HCT116 (cell line): ENCODE data around the gene BRAT1. TPM values are rescaled to one million over a fixed set of nuclear protein-coding genes. Genes with fewer than 3 reads are reported as not detected.

ENCODE experiments used
- ATAC-seq: fragments of 200-7000 bp; cut with Tn5 transposase; 2 replicates; pipeline ENCODE4 v1.9.1; 2020; ENCODE audit warnings: mild to moderate bottlenecking, moderate library complexity
- BruUV-seq: library from RNA; stranded (reverse); fragments of 400-500 nt; replicated peaks from 2 replicates; lab custom pipeline; 2021; lab: Mats Ljungman, UMichigan
- CTCF ChIA-PET: fragments of 300-600 bp; sonication (Branson Sonifier 250); formaldehyde crosslinking; loops from one replicate; lab custom pipeline; 2021; ENCODE audit warnings: antibody characterized with exemption; lab: Charles Lee
- POLR2A ChIA-PET: fragments of 300-600, 350-600 bp; sonication (Branson Sonifier 250); formaldehyde crosslinking; loops from one replicate; lab custom pipeline; 2021; ENCODE audit warnings: antibody characterized with exemption; lab: Charles Lee
- RAD21 ChIA-PET, 2 experiments: fragments of 300-600 bp; sonication (Branson Sonifier 250); formaldehyde crosslinking; loops; one replicate each; lab custom pipeline; 2023; ENCODE audit warnings: low total read pairs in 2 of 2; ENCODE audit not compliant: uncharacterized antibody in 2 of 2, unreplicated experiment in 2 of 2, low non-redundant PET in 1 of 2; lab: Charles Lee
- DNase-seq: peaks from one replicate; pipeline ENCODE4 v3.0.0-alpha.2; 2010; ENCODE audit warnings: low read depth, low spot score
- H2AFZ ChIP-seq: fragments of 200-600 bp; shearing (Covaris generic), sonication (generic); 2 replicates; pipeline ENCODE4 v1.6.1; 2017; ENCODE audit warnings: low read depth, mixed run types, mixed read lengths, antibody characterized with exemption, low read length; ENCODE audit not compliant: poor library complexity, severe bottlenecking
- H3K27ac ChIP-seq: 2 replicates; pipeline ENCODE4 v1.5.1; 2012; ENCODE audit warnings: low read depth, low read length
- H3K27me3 ChIP-seq: fragments of 200-600 bp; sonication (generic); 2 replicates; pipeline ENCODE4 v1.6.1; 2016; ENCODE audit warnings: mixed run types, low read length, mixed read lengths; ENCODE audit not compliant: insufficient read depth
- H3K36me3 ChIP-seq, 2 experiments: fragments of 200-500 bp in 1 of 2; fragments of 200-600 bp in 1 of 2; sonication (Bioruptor generic) in 1 of 2; sonication (generic) in 1 of 2; 2 replicates each; pipeline versions ENCODE4 v1.5.1 to v1.6.1; 2014 to 2016; ENCODE audit warnings: low read length in 2 of 2, inconsistent platforms in 1 of 2, mixed read lengths in 1 of 2, mixed run types in 1 of 2; ENCODE audit not compliant: insufficient read depth in 2 of 2, control insufficient read depth in 1 of 2
- H3K4me1 ChIP-seq, 2 experiments: fragments of 200-600 bp in 1 of 2; sonication (generic) in 1 of 2; 2 replicates each; pipeline versions ENCODE4 v1.5.1 to v1.6.1; 2012 to 2017; ENCODE audit warnings: low read length in 2 of 2, inconsistent platforms in 1 of 2, mild to moderate bottlenecking in 1 of 2, mixed read lengths in 1 of 2, mixed run types in 1 of 2, moderate library complexity in 1 of 2; ENCODE audit not compliant: insufficient read depth in 2 of 2, control insufficient read depth in 1 of 2
- H3K4me2 ChIP-seq: fragments of 200-600 bp; sonication (generic); 2 replicates; pipeline ENCODE4 v1.6.1; 2017; ENCODE audit warnings: mixed run types, low read length, mixed read lengths
- H3K4me3 ChIP-seq, 2 experiments: fragments of 200-600 bp in 1 of 2; sonication (generic) in 1 of 2; replicated peaks in 1 of 2; 2 replicates each; pipeline ENCODE4 v1.5.1; 2011 to 2016; ENCODE audit warnings: low read length in 2 of 2, control low read depth in 1 of 2, low read depth in 1 of 2, mild to moderate bottlenecking in 1 of 2, mixed read lengths in 1 of 2, mixed run types in 1 of 2
- H3K79me2 ChIP-seq: fragments of 200-600 bp; sonication (generic); 2 replicates; pipeline ENCODE4 v1.6.1; 2017; ENCODE audit warnings: mild to moderate bottlenecking, mixed run types, low read length, moderate library complexity, mixed read lengths; ENCODE audit not compliant: insufficient read depth
- H3K9ac ChIP-seq: fragments of 200-600 bp; sonication (generic); 2 replicates; pipeline ENCODE4 v1.6.1; 2016; ENCODE audit warnings: low read length, mixed read lengths
- H3K9me2 ChIP-seq: fragments of 200-600 bp; sonication (generic), shearing (Covaris generic); 2 replicates; pipeline ENCODE4 v1.6.1; 2017; ENCODE audit warnings: mixed run types, mild to moderate bottlenecking, moderate library complexity; ENCODE audit not compliant: insufficient read depth
- H3K9me3 ChIP-seq, 2 experiments: fragments of 200-500 bp in 1 of 2; fragments of 200-600 bp in 1 of 2; sonication (Bioruptor generic) in 1 of 2; sonication (generic) in 1 of 2; 2 replicates each; pipeline ENCODE4 v1.6.1; 2014 to 2017; ENCODE audit warnings: low read length in 2 of 2, mixed read lengths in 2 of 2, inconsistent platforms in 1 of 2, low read depth in 1 of 2, mild to moderate bottlenecking in 1 of 2, mixed run types in 1 of 2, moderate library complexity in 1 of 2; ENCODE audit not compliant: control insufficient read depth in 1 of 2, insufficient read depth in 1 of 2
- H4K20me1 ChIP-seq: fragments of 200-600 bp; sonication (generic), shearing (Covaris generic); 2 replicates; pipeline ENCODE4 v1.6.1; 2017; ENCODE audit warnings: mixed run types, mild to moderate bottlenecking, moderate library complexity; ENCODE audit not compliant: insufficient read depth
- ATF3 ChIP-seq: IDR thresholded peaks from 2 replicates; pipeline ENCODE4 v1.6.1; 2012
- CEBPB ChIP-seq: IDR thresholded peaks from 2 replicates; pipeline ENCODE4 v1.6.1; 2012; ENCODE audit warnings: low read depth
- CTCF ChIP-seq, 3 experiments: fragments of 200-600 bp in 1 of 3; sonication (generic) in 1 of 3; IDR thresholded peaks in 2 of 3; conservative IDR thresholded peaks in 1 of 3; 2 replicates each; pipeline ENCODE4 v1.5.1; 2012 to 2017; ENCODE audit warnings: low read depth in 2 of 3, low read length in 2 of 3, antibody characterized with exemption in 1 of 3, borderline replicate concordance in 1 of 3, control low read depth in 1 of 3, mild to moderate bottlenecking in 1 of 3, mixed read lengths in 1 of 3, mixed run types in 1 of 3, moderate library complexity in 1 of 3; ENCODE audit not compliant: insufficient read depth in 1 of 3
- EGR1 ChIP-seq: IDR thresholded peaks from 2 replicates; pipeline ENCODE4 v1.6.1; 2012; ENCODE audit warnings: low read depth
- EZH2 ChIP-seq: fragments of 200-600 bp; sonication (generic); IDR thresholded peaks from 2 replicates; pipeline ENCODE4 v1.6.1; 2017; ENCODE audit warnings: antibody characterized with exemption, mixed run types
- POLR2A ChIP-seq: IDR thresholded peaks from 2 replicates; pipeline ENCODE4 v1.7.0; 2011; ENCODE audit warnings: borderline replicate concordance; ENCODE audit not compliant: insufficient read depth, insufficient read length; ENCODE audit errors: extremely low read depth
- REST ChIP-seq: IDR thresholded peaks from 2 replicates; pipeline ENCODE4 v1.6.1; 2012; ENCODE audit warnings: low read depth
- SP1 ChIP-seq: IDR thresholded peaks from 2 replicates; pipeline ENCODE4 v1.6.1; 2012; ENCODE audit warnings: low read depth
- SRF ChIP-seq: IDR thresholded peaks from 2 replicates; pipeline ENCODE4 v1.6.1; 2012; ENCODE audit warnings: low read depth
- TCF7L2 ChIP-seq: IDR thresholded peaks from 2 replicates; pipeline ENCODE4 v1.7.0; 2011; ENCODE audit warnings: borderline replicate concordance, inconsistent platforms; ENCODE audit not compliant: insufficient read depth, insufficient read length; ENCODE audit errors: extremely low read depth
- YY1 ChIP-seq: IDR thresholded peaks from 2 replicates; pipeline ENCODE4 v1.6.1; 2011; ENCODE audit warnings: low read length, low read depth, moderate library complexity, mild to moderate bottlenecking; ENCODE audit not compliant: insufficient replicate concordance; ENCODE audit errors: extremely low read depth
- ZBTB33 ChIP-seq: IDR thresholded peaks from 2 replicates; pipeline ENCODE4 v1.6.1; 2011; ENCODE audit warnings: mild to moderate bottlenecking, low read length, moderate library complexity; ENCODE audit not compliant: insufficient replicate concordance; ENCODE audit errors: extremely low read depth
- ZFX ChIP-seq: fragments of 450-650 bp; IDR thresholded peaks from 2 replicates; pipeline ENCODE4 v1.6.1; 2017
- ZNF274 ChIP-seq: fragments of 200-500 bp; sonication (Bioruptor generic); IDR thresholded peaks from 2 replicates; pipeline ENCODE4 v1.6.1; 2014; ENCODE audit warnings: mild to moderate bottlenecking, low read depth, low read length, inconsistent platforms
- intact Hi-C: fragments of 100-400 bp; cut with micrococcal nuclease; formaldehyde crosslinking; loops from 2 replicates; pipeline ENCODE4 v1.10.0; 2022
- total RNA-seq: library from RNA; stranded (reverse); gene quantifications from one replicate; pipeline ENCODE4 v1.2.1, GENCODE V29; 2021; ENCODE audit not compliant: unreplicated experiment

The BRAT1 gene
- total RNA-seq, 1 experiment from 2014 or later: 47.6 TPM

- Histone ChIP-seq H3K4me1 (no peaks in the 10 kb centered on the region), H3K36me3 (peaks cover 0 to 3% of the 10 kb centered on the region in 2 experiments; a peak in 1 of 4 replicates), H3K27me3 (no peaks in the 10 kb centered on the region), H3K4me3 (no peak overlapping the region), H4K20me1 (no peaks in the 10 kb centered on the region), H3K27ac (no peak overlapping the region), H3K9me2 (no peaks in the 10 kb centered on the region), H3K79me2 (no peaks in the 10 kb centered on the region), H3K4me2 (no peak overlapping the region), H3K9me3 (no peaks in the 10 kb centered on the region), H3K9ac (no peak overlapping the region), H2AFZ (no peak overlapping the region)
- BruUV-seq: no TSS peak
- TF ChIP-seq POLR2A: no peak
- TF ChIP-seq CEBPB: no peak
- no peak for TF ChIP-seq ATF3
- TF ChIP-seq TCF7L2: no peak
- no peak for TF ChIP-seq ZFX
- no peak for TF ChIP-seq EGR1
- TF ChIP-seq YY1: no peak
- TF ChIP-seq ZBTB33: no peak
- no peak for TF ChIP-seq CTCF (IDR thresholded peaks at IDR 0.05 in 2 of 3, conservative IDR thresholded peaks at IDR 0.05 in 1 of 3; ENCODE audit: borderline replicate concordance in 1 of 3, insufficient read depth in 1 of 3, low read depth in 2 of 3, low read length in 2 of 3)
- TF ChIP-seq EZH2: no peak
- TF ChIP-seq ZNF274: no peak
- TF ChIP-seq REST: no peak
- no peak for TF ChIP-seq SP1
- no peak for TF ChIP-seq SRF
- ChIA-PET POLR2A (no interaction called here), CTCF (no interaction called here), RAD21 (no interaction called here)
- ATAC-seq: no peak
- intact Hi-C loops: no loop called here
- DNase-seq: no peak
Observed at GRCh38 chr7:2593036-2593727, 37.9 kb upstream of the BRAT1 start.
